Memory B cell (primary cell): ENCODE results near the gene RRM2.

Source experiments
- ATAC-seq: fragments of 150-1000 bp; cut with Tn5 transposase; 2 replicates; pipeline ENCODE4 v1.10.0; 2021; ENCODE audit warnings: low read depth, mild to moderate bottlenecking, moderate library complexity
- DNase-seq, 2 donors: peaks; one replicate each; pipeline ENCODE4 v3.0.0; 2022; ENCODE audit warnings: low spot score in 2 of 2
- H3K27ac Mint-ChIP-seq: one replicate; pipeline ENCODE4 v1.8.0; 2022; ENCODE audit warnings: mild to moderate bottlenecking, moderate library complexity, mixed read lengths
- H3K27me3 Mint-ChIP-seq: one replicate; pipeline ENCODE4 v1.8.0; 2022; ENCODE audit warnings: mixed read lengths
- H3K36me3 Mint-ChIP-seq: one replicate; pipeline ENCODE4 v1.8.0; 2022; ENCODE audit warnings: mild to moderate bottlenecking, mixed read lengths
- H3K4me1 Mint-ChIP-seq: one replicate; pipeline ENCODE4 v1.8.0; 2022; ENCODE audit warnings: mixed read lengths
- H3K4me3 Mint-ChIP-seq: one replicate; pipeline ENCODE4 v1.8.0; 2022; ENCODE audit warnings: mild to moderate bottlenecking, moderate library complexity, mixed read lengths
- H3K9me3 Mint-ChIP-seq: one replicate; pipeline ENCODE4 v1.8.0; 2022; ENCODE audit warnings: mixed read lengths

The RRM2 gene

DNA sequence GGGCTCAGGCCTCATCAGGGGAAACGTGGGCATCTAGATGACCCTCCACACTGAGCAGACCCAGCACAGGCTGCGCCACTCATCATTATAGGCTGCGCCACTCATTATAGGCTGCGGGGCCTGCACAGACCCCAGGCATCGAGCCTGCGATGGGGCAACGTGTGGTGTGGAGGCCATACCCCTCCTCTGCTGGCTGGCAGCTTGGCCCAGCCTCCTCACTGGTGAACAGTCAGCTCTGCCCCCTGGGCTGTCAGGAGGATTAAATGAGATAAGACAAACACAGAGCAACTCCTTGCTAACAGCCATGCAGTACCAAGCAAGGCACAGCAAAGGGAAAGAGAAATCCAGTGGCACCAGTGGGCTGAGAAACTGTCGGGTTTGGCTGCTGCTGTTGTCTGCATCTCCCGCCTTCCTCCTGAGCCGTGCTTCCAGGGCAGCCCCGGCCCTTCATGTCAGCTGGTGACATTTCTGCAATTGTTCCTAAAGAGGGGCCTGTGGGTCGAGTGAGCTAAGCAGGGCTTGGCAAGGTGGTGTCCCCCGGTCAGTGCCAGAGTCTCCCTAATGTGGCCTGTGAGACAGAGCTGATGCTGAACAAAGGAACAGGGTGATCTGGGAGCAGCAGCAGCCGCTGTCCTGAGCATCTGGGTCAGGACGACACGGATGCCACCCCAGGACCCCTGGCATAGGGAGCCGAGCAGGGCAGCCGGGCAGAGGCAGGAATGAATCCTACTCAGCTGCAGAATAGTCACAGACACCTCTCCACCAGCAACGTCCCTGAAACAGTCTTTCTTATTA, 48.7 kb downstream of the RRM2 start:
- H3K9me3 Mint-ChIP-seq, result no peaks in the 10 kb centered on the region

GRCh38 chr2:10172033-10172871, 49.7 kb downstream of the RRM2 start:
- no peaks in the 10 kb centered on the region for H3K27me3 Mint-ChIP-seq
- no peaks in the 10 kb centered on the region for H3K9me3 Mint-ChIP-seq
- no peak overlapping the region for H3K4me3 Mint-ChIP-seq
- ATAC-seq (no peak), DNase-seq (no peak)
- no peaks in the 10 kb centered on the region for H3K36me3 Mint-ChIP-seq
- H3K4me1 Mint-ChIP-seq, result no peaks in the 10 kb centered on the region
- H3K27ac Mint-ChIP-seq, result no peak overlapping the region

More for the DNA sequence above, 48.7 kb downstream of the RRM2 start:
- Mint-ChIP-seq H3K4me1 (no peaks in the 10 kb centered on the region), H3K27me3 (no peaks in the 10 kb centered on the region), H3K27ac (no peak overlapping the region), H3K36me3 (no peaks in the 10 kb centered on the region), H3K4me3 (no peak overlapping the region)
- ATAC-seq (no peak), DNase-seq (no peak)

- DNase-seq (no peak), ATAC-seq (no peak)
- Mint-ChIP-seq H3K36me3 (no peaks in the 10 kb centered on the region), H3K4me3 (no peak overlapping the region), H3K27me3 (no peaks in the 10 kb centered on the region), H3K27ac (no peak overlapping the region), H3K9me3 (no peaks in the 10 kb centered on the region), H3K4me1 (no peaks in the 10 kb centered on the region)
Measured at GRCh38 chr2:10173258-10174005, 50.9 kb downstream of the RRM2 start.

- DNase-seq (no peak), ATAC-seq (no peak)
- Mint-ChIP-seq H3K27ac (no peak overlapping the region), H3K4me3 (no peak overlapping the region), H3K27me3 (no peaks in the 10 kb centered on the region), H3K9me3 (no peaks in the 10 kb centered on the region), H3K4me1 (no peaks in the 10 kb centered on the region), H3K36me3 (no peaks in the 10 kb centered on the region)
Measured at GRCh38 chr2:10174173-10174572, 51.6 kb downstream of the RRM2 start.

DNA sequence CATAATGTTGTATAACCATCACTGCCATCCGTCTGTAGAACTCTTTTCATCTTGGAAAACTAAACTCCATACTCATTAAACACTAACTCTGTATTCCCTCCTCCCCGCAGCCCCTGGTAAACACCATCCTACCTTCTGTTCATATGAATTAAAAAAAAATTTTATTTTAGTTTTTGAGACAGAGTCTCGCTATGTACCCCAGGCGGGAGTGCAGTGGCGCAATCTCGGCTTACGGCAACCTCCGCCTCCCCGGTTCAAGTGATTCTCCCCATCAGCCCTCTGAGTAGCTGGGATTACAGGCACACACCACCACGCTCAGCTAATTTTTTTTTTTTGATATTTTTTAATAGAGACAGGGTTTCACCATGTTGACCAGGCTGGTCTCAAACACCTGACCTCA, 52.9 kb downstream of the RRM2 start:
- Mint-ChIP-seq H3K9me3 (no peaks in the 10 kb centered on the region), H3K27ac (no peak overlapping the region), H3K36me3 (no peaks in the 10 kb centered on the region), H3K27me3 (no peaks in the 10 kb centered on the region), H3K4me1 (no peaks in the 10 kb centered on the region), H3K4me3 (no peak overlapping the region)
- DNase-seq (no peak), ATAC-seq (no peak)

DNA sequence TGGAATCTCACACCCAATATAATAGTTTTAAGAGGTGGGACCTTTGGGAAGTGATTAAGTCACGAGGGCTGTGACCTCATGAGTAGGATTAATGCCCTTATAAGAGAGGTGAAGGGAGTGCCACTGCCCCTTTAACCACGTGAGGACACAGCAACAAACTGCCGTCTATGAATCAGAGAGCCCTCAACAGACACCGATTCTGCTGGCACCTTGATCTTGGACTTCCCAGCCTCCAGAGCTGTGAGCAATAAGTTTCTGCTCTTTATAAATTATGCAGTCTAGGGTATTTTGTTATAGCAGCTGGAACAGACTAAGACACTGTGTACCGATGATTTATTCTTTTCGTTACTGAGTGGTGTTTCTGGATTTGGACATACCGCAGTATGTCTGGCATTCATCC, 56.2 kb downstream of the RRM2 start:
- no peaks in the 10 kb centered on the region for H3K4me1 Mint-ChIP-seq
- ATAC-seq, result no peak
- H3K27ac Mint-ChIP-seq, result no peak overlapping the region
- H3K36me3 Mint-ChIP-seq, result no peaks in the 10 kb centered on the region
- H3K4me3 Mint-ChIP-seq, result no peak overlapping the region
- peaks cover 2% of the 10 kb centered on the region for H3K9me3 Mint-ChIP-seq
- no peak for DNase-seq
- H3K27me3 Mint-ChIP-seq, result no peaks in the 10 kb centered on the region

DNA sequence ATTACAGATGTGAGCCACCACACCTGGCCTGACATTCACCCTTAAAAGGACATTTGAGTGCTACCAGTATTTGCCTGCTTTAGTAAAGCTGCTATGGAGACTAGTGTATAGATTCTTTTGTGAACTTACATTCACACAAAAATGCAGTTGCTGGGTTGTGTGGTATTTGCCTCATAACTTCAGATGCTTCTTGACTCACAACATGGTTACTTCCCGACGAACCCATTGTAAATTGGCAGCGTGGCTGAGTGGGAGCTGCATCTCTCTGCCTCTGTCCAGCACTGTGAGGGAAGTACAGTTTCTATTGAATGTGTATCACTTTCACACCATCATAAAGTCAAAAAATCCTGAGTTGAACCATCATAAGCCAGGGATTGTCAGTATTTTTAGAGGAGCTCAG, 56.9 kb downstream of the RRM2 start:
- Mint-ChIP-seq H3K36me3 (no peaks in the 10 kb centered on the region), H3K9me3 (peaks cover 2% of the 10 kb centered on the region), H3K27ac (no peak overlapping the region), H3K4me1 (no peaks in the 10 kb centered on the region), H3K27me3 (no peaks in the 10 kb centered on the region), H3K4me3 (no peak overlapping the region)
- DNase-seq (no peak), ATAC-seq (no peak)

- no peaks in the 10 kb centered on the region for H3K4me1 Mint-ChIP-seq
- H3K36me3 Mint-ChIP-seq, result no peaks in the 10 kb centered on the region
- no peaks in the 10 kb centered on the region for H3K27me3 Mint-ChIP-seq
- H3K27ac Mint-ChIP-seq, result no peak overlapping the region
- peaks cover 2% of the 10 kb centered on the region for H3K9me3 Mint-ChIP-seq
- ATAC-seq (no peak), DNase-seq (no peak)
- no peak overlapping the region for H3K4me3 Mint-ChIP-seq
Measured at GRCh38 chr2:10180229-10180628, 57.7 kb downstream of the RRM2 start.
